ENCODE data around the gene NEUROG1. TPM values are rescaled to one million over a fixed set of nuclear protein-coding genes. Genes with fewer than 3 reads are reported as not detected.

NEUROG1 gene
- total RNA-seq, 1 donor from 2014 or later: 7.8 TPM

Other genes with a start within 250 kb of the NEUROG1 start
- 339 and 353 TPM in 2 replicates for gene MACROH2A1, start 136.7 kb downstream of the NEUROG1 start, total RNA-seq
- gene DCANP1, start 88.6 kb downstream of the NEUROG1 start, total RNA-seq: not detected in 2 replicates
- not detected in 2 replicates for gene TIFAB, start 83.6 kb downstream of the NEUROG1 start, total RNA-seq
- gene CXCL14, start 43.0 kb upstream of the NEUROG1 start, total RNA-seq: not detected in 2 replicates

Measured in neural crest cell (in vitro differentiated cells).